IPS-18c (cell line): Measurements from ENCODE around the gene TBX4.
"Not testable (repeated sequence)": the region's sequence is repeated elsewhere in the genome, so short reads cannot be mapped to it uniquely, and the experiment has no call there.

Experiments
- H3K4me3 ChIP-seq: 2 replicates; pipeline ENCODE4 v1.7.0; 2013; ENCODE audit warnings: low read depth, mild to moderate bottlenecking, low read length, moderate library complexity; ENCODE audit not compliant: insufficient read depth
- H3K9me3 ChIP-seq: one replicate; pipeline ENCODE4 v1.6.1; 2013; ENCODE audit warnings: mild to moderate bottlenecking, low read length, moderate library complexity; ENCODE audit not compliant: control insufficient read depth, insufficient read depth

Gene TBX4

GRCh38 chr17:61422116-61422799 is 30.0 kb upstream of the TBX4 start:
- H3K9me3 ChIP-seq, result no peaks in the 10 kb centered on the region
- no peak overlapping the region for H3K4me3 ChIP-seq

DNA sequence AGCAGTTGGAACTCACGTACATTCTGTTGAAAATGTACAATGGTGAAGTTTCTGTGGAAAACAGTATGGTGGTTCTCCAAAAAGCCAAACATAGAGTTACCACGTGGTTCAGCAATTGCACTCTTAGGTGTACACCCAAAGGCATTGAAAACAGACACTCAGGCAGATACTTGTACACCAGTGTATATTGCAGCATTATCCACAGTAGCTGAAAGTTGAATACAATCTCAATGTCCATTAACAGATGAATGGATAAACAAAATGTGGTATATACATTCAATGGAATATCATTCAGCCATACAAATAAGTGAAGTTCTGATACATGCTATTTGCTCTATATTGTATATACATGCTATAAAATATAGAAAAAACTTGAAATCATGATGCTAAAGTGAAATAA is 29.4 kb upstream of the TBX4 start:
- H3K4me3 ChIP-seq, result no peak overlapping the region
- no peaks in the 10 kb centered on the region for H3K9me3 ChIP-seq

DNA sequence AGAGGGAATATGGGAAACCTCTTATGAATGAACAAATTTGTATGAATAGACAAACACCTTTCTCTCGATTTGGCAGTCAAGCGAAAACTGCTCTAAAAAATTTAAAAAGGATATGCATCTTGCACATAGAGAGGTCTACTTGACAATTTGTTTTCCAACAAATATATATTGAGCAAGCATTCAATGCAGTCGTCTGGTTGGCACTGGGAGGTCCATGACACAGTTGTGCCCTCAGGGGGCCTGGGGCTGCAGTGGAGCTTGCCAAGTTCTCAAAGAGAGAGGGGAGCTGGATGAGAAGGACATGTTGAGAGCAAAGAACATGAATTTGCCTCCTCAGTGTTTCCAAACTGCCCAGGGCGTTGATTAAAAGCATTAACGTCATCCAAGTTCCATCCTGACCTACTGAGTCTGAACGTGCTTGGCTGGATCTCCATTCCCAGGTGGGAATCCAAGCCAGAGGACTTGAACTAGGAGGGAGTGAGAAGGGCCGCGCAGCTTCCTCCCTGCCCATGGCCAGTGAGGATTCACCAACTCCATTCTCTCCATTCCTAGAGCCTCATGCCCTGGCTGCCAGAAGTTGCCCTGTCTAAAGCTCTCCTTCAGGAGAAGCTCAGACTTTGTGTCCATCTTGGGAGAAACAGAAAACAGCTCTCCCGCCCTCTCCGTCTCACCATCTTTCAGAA is 28.1 kb upstream of the TBX4 start:
- Histone ChIP-seq H3K4me3 (no peak overlapping the region), H3K9me3 (no peaks in the 10 kb centered on the region)

DNA sequence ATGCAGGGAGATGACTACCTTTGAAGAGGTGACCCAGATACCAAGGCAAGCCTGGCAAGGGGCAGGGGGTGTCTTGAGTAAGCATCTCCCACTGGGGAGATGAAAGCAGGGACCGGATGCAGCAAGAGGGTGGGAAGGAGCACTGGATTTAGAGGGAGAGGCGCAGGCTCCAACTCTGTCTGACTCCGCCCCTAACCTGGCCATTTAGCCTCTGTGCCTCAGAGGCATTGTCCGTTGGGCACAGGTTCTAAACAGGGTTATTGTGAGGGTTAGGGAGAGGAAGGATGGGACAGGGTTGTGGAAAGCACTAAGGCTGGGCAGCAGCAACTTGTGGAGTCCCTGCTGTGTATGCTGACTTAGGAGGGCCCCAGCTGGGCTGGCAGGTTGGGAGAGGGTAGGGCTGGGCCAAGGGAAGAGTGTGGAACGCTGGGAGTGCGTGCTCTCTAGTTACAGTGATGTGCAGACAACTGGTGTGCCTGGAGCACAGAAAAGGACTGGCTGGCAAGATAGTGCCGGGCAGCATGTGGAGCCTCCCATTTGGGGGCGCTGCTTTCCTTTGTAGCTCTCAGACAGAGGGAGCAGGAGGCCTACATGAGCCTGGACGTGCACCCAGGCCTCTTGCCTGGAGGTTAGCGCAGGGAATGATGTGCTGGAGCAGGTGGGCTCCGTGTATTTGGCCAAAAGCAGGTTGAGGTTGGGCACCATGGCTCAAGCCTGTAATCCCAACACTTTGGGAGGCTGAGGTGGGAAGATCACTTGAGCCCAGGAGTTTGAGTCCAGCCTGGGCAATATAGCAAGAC is 26.3 kb upstream of the TBX4 start:
- peaks cover 2% of the 10 kb centered on the region for H3K9me3 ChIP-seq
- H3K4me3 ChIP-seq, result no peak overlapping the region

- Histone ChIP-seq H3K9me3 (peaks cover 2% of the 10 kb centered on the region), H3K4me3 (no peak overlapping the region)
These were observed 25.5 kb upstream of the TBX4 start for GRCh38 chr17:61426482-61427304.

GRCh38 chr17:61427567-61427966 is 24.7 kb upstream of the TBX4 start:
- Histone ChIP-seq H3K9me3 (peaks cover 2% of the 10 kb centered on the region), H3K4me3 (no peak overlapping the region)

GRCh38 chr17:61429274-61429673 is 22.9 kb upstream of the TBX4 start:
- H3K4me3 ChIP-seq, result no peak overlapping the region

DNA sequence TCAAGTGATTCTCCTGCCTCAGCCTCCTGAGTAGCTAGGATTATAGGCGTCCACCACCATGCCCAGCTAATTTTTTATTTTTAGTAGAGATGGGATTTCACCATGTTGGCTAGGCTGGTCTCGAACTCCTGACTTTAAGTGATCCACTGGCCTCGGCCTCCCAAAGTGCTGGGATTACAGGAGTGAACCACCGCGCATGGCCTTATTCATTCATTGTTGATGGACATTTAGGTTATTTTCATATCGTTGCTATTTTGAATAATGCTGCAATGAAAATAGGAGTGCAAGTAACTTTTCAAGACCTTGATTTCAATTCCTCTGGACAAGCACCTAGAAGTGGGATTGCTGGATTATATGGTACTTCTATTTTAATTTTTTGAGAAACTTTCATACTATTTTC is 22.4 kb upstream of the TBX4 start:
- H3K9me3 ChIP-seq, H3K4me3 ChIP-seq: not testable (repeated sequence)

More at GRCh38 chr17:61429274-61429673, 22.9 kb upstream of the TBX4 start:
- peaks cover 2% of the 10 kb centered on the region for H3K9me3 ChIP-seq

DNA sequence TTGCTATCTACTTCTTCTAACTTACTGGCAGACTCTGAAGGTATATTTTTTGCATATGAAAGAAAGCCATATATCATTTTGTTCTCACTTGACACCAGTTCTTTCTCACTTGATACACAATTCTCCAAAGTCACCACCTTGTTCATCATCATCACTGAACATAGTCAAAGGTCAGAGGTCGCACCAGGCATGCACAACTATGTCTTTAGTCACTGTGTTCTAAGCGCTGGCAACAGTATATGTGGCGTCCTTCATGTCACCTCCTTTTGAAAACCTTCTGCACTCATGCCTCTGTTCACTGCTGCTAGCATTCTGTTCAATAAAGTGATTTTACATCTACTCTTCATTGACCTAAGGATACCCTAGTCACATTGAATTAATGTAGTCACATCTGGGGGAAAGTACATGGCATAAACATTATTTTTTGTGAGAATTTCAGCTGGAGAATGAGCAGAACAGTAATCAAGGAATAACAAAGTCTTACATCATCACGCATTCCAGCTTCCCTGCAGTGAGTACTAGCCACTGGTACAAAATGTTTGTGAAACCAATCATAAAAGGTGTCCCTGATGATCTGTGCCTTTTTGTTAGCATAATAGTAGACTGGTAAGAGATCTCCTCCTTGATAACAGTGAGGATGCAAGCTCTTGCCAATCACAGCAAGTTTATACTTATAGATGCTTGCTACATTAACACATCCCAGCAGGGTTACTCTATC is 20.5 kb upstream of the TBX4 start:
- peaks cover 2% of the 10 kb centered on the region for H3K9me3 ChIP-seq
- H3K4me3 ChIP-seq, result no peak overlapping the region

DNA sequence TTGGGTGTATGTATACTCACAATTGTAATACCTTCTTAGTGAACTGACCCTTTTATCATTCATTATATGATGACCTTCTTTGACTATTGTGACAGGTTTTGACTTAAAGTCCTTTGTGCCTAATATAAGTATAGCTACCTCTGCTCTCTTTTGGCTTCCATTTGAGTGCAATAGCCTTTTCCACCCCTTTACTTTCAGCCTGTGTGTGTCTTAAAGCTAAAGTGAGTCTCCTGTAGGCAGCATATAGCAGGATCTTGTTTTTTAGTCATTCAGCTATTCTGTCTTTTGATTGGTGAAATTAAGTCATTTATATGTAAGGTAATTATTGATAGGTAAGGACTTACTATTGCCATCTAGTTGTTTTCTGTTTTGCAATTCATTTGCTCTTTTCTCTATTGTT is 15.9 kb upstream of the TBX4 start:
- Histone ChIP-seq H3K4me3 (no peak overlapping the region), H3K9me3 (no peaks in the 10 kb centered on the region)

DNA sequence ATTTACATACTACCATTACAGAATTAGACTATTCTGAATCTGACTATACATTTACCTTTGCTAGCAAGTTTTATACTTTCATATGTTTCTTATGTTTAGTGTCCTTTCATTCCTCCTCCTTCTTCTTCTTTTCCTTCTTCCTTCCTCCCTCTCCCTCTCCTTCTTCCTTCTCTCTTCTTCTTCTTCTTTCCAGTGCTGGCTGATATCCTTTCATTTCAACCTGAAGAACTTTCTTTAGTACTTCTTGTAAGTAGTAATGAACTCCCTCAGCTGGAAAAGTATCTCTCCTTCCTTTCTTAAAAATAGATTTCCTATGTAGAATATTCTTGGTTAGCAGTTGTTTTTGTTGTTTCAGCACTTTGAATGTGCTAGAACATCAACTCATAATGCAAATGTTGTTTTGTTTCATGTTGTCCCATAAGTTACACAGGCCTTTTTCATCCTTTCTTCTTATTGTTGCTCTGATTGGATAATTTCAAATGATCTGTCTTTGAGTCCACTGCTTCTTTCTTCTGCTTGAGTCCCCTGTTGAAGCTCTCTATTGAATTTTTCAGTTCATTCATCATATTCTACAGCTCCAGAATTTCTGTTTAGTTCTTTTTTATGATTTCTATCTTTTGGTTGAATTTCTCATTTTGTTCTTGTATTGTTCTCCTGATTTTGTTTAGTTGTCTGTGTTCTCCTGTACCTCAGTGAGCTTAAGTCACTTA is 15.1 kb upstream of the TBX4 start:
- no peaks in the 10 kb centered on the region for H3K9me3 ChIP-seq

GRCh38 chr17:61440697-61441096 is 11.5 kb upstream of the TBX4 start:
- no peaks in the 10 kb centered on the region for H3K9me3 ChIP-seq
- H3K4me3 ChIP-seq, result no peak overlapping the region

More for the DNA sequence above, 15.1 kb upstream of the TBX4 start:
- no peak overlapping the region for H3K4me3 ChIP-seq

DNA sequence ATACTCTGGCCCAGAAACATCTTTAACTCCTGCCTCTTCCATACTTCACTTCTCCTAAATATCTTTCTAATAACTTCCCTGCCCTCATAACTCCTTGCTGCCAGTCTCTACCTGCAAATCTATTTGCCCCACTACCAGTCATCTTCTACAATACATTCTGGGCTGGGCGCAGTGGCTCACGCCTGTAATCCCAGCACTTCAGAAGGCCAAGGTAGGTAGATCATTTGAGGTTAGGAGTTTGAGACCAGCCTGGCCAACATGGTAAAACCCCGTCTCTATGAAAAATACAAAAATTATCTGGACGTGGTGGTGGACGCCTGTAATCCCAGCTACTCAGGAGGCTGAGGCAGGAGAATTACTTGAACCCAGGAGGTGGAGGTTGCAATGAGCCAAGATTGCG is 10.7 kb upstream of the TBX4 start:
- H3K4me3 ChIP-seq, H3K9me3 ChIP-seq: not testable (repeated sequence)

DNA sequence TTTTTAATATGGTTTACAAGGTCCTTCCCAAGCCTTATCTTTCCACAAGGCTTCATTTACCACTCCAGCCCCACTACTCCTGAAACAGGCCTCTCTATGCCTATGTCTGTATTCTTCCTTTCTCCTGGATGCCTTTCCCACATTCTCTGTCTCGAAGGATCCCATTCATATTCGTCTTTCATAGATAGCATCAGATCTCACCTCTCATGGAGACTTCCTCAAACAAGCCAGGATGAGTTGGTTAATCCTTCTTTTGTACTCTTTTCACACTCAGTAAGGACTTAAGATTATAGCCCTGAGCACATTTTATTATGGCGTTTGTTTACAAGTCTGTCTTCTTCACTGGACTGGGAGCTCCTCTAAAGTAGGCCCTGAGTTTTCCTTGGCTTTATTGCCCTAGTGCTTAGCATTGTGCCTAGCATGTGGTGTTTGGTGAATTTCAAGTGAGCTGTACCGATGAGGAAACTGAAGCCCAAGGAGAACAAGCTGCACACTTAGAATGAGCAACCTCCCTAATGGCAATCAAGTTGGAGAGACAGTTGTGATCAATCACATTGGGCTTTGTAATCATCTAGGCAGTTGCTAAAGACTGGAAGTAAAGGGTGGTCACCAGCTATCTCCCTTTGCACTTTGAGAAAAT is 10.0 kb upstream of the TBX4 start:
- H3K4me3 ChIP-seq, result no peak overlapping the region

GRCh38 chr17:61442878-61443474 is 9.2 kb upstream of the TBX4 start:
- no peaks in the 10 kb centered on the region for H3K9me3 ChIP-seq
- no peak overlapping the region for H3K4me3 ChIP-seq

More for the DNA sequence above, 10.0 kb upstream of the TBX4 start:
- H3K9me3 ChIP-seq, result no peaks in the 10 kb centered on the region
